Activated T-cell treated with anti-CD3 and anti-CD28 coated beads, Interleukin-2, amount 50 U/mL, for 1 hour (primary cell): ENCODE data around the gene DCAF6.

Source experiments
- DNase-seq: peaks from one replicate; pipeline ENCODE4 v3.0.0-alpha.2; 2020

The DCAF6 gene

DNA sequence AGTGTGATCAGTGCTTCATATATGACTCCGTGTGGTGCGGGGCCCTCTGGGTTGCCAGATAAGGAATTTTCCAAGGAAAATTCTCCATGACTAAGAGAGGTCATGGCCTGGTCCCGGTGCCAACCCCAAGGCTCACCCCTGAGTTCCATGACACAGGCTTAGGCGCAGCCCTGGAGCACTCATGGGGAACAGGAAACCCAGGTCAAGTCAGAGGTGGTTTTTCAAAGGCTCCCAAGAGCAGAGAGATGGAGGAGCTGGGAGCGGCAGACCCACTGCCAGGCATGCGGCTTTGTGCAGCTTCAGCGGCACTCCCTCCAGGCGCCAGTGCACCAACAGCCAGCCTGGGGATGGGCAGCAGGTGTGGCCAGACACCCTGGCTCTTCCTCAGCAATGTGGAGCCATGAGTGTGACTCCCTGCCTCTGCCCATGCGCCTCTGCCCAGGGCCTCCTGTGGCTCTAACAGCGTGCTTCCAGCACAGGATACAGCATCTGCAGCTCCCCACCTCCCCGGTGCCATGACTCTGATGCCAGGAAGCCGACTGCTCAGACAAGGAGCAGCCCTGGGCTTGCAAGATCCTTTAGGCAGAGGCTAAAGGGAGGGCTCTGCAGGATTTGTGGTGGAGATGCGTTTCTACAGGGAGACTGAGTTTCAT, 153.0 kb downstream of the DCAF6 start:
- no peak for DNase-seq

DNA sequence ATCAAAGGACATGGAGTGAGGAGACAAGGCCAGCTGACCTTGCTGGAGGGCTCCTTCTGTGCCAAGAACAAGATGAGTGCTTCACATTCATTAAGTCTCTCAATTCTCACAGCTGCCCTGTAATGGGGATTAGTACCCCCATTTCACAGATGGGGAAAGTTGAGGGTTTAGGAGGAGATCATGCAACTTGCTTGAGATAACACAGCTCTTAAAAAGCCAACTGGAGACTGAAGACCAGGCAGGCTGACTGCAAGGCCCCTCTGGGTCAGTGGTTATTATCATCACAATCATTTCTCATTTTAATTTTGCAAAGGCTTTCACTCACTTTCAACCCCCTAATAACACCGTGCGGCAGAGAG, 153.5 kb downstream of the DCAF6 start:
- no peak for DNase-seq

GRCh38 chr1:168090395-168090794, 153.9 kb downstream of the DCAF6 start:
- no peak for DNase-seq

DNA sequence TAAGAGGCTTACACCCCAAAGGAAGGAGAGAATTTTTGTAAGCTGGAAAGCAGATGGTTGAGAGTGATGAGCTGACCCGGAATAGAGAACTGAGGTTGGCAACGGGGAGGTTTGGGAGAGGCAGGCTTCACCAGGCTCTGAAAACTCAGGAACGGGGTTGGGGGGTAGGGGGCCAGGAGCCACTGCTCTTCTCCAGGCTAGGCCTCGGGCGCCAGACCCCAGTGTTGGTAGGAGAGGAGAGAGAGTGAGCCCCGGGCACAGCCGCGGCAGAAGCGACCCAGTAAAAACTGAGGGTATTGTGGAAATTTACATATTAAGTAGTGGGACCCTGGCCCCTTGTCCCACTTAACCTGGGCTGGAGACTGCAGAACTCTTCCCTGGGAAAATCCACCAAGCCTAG, 154.6 kb downstream of the DCAF6 start:
- no peak for DNase-seq

GRCh38 chr1:168091720-168092550, 155.5 kb downstream of the DCAF6 start:
- no peak for DNase-seq

- no peak for DNase-seq
Measured at GRCh38 chr1:168092566-168093355, 156.3 kb downstream of the DCAF6 start.

DNA sequence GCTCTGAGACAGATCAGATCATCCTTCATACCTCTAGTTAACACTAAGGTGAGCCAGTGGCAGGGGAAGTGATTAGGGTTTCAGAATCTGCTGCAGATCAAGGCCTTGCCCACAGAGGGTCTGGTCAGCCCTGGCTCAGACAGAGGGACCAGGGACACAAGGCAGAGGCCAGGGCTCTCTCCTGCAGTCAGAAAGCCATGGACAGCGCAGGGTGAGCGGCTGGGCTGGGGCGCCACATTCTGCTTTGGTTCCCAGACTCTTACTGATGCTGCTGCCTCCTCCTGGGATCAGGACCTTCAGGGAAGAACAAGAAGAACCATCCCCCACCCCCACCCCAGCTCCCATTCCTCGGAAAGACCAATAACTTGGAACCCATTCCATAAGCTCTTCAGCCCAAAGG, 157.1 kb downstream of the DCAF6 start:
- no peak for DNase-seq

- no peak for DNase-seq
Measured at GRCh38 chr1:168095476-168095875, 159.0 kb downstream of the DCAF6 start.

- DNase-seq: no peak
Measured at GRCh38 chr1:168096296-168097165, 160.0 kb downstream of the DCAF6 start.

GRCh38 chr1:168097921-168098528, 161.5 kb downstream of the DCAF6 start:
- DNase-seq: no peak

- no peak for DNase-seq
Measured at GRCh38 chr1:168098534-168099320, 162.2 kb downstream of the DCAF6 start.

DNA sequence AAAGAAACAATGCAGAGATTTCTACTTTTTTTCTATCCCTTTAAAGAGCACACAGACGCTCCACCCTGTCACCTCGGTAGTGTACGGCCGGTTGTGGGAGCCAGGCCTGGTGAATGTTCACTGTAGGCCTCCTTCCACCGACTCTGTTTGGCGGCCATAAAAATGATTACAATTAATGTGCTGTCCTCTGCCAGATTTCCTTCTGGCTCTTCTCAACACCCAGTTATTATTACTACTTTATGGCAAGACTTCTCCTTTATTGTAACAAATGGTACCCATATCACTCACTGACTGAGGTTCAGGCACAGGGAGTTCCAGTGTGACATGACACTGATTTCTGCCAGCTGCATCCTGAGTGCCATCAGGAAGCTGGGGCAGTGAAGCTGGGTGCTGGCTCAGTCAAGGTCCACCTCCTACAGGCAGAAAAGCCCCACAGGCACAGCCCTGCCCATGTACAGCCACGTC, 162.9 kb downstream of the DCAF6 start:
- no peak for DNase-seq

- DNase-seq: no peak
Measured at GRCh38 chr1:168100315-168101002, 164.0 kb downstream of the DCAF6 start.

DNA sequence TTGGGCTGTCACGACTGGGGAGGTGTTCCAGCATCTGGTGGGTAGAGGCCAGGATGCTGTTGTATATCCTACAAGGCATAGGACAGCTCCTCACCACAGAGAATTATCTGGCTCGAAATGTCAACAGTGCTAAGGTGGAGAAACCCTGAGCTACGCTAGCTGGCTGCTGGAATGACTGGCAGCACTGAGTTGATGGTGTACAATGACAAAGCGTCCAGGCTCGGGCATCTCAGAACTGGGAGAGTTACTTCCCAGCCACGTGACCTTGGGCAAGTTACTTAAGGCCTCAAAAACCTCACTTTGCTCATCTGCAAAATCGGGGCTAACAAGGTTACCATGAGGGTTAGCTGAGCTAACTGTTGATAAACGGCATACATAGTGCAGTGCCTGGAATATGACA, 164.9 kb downstream of the DCAF6 start:
- DNase-seq: no peak

DNA sequence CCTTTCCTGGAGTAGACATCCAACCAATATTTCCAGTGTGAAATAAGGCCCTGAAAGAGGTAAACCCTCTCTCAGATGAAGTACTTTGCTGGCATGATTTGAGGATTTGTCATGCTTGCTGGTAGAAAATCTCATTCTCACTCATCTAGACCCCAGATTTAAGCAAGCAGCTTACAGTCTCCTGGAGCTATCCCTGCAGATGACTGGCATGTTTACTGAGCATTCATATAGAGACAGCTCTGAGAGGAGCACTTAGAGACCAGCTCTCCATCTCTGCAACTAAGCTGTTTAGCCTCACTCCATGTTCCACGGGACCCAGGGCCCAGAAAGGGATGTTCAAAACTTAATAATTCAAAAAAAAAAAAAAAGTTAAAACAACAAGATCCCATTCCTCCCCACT, 166.0 kb downstream of the DCAF6 start:
- DNase-seq: no peak

- DNase-seq: no peak
Measured at GRCh38 chr1:168104535-168104934, 168.1 kb downstream of the DCAF6 start.

GRCh38 chr1:168105846-168106245, 169.4 kb downstream of the DCAF6 start:
- no peak for DNase-seq

DNA sequence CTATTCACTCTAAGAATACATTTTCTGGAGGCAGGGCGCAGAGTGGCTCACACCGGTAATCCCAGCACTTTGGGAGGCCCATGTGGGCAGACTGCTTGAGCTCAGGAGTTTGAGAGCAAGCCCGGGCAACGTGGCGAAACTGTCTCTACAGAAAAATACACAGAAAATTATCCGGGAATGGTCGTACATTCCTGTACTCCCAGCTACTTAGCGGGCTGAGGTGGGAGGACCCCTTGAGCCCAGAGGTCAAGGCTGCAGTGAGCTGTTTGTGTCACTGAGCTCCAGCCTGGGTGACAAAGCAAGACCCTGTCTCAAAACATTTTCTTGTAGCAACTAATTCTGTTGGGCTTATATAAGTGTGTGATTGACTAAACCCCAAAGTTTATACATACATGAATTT, 169.8 kb downstream of the DCAF6 start:
- no peak for DNase-seq

DNA sequence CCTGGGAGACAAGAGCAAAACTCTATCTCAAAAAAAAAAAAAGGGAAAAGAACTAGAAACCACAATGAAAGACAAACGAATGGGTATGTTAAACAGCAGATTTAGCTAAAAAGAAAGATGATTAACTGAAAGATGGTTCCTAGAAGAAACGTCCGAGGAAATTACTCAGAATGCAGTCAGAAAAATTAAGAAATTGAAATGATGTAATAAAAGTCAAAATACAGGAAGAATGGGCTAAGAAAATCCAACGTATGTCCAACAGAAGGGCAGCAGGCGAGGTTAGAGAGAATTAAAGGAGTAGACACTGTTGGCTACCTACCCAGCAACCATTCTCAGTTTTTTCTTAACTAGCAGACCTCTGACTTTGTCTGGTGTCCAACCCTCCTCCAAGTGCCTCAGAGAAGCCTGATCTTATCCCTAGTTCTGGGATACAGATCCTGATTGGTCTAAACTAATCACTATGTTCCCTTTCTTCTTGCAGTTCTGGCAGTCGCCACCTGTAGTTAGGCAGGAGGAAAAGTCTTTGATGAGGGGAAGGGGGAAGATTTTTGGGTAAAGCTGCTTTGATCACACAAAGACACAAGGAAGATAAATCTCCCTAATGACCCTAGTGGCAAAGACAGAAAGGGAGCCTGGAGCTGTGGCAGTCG, 174.5 kb downstream of the DCAF6 start:
- DNase-seq: no peak

DNA sequence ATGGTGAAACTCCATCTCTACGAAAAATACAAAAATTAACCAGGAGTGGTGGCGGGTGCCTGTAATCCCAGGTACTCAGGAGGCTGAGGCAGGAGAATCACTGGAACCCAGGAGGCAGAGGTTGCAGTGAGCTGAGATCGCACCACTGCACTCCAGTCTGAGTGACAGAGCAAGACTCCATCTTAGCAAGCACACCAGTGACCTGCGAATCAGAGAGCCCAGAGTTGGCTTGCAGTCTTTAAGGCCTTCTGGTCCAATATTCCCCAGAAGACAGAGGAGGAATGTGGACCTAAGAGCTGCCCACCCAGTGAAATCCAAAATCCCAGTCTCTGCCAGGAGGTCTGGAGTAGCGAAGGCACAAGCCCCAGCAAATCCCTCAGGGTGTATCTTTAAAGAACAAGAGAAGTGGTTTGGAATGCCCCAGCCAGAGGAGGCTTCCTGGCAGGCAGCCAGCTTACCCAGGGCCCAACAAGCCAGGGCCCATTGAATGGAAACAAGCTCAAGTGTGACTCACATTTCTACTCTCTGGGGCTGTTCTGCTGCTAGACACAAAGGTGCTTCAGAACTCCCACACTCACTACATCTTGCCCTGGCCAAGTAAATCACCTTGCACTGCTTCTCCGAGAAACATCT, 176.3 kb downstream of the DCAF6 start:
- no peak for DNase-seq
